SK-N-SH treated with all-trans-retinoic acid at 6 μM for 48 hours (cell line): Measurements from ENCODE around the gene TNFRSF4.

Source experiments
- ARNTL ChIP-seq: fragments of 450-650 bp; formaldehyde crosslinking; IDR thresholded peaks from 2 replicates; pipeline ENCODE4 v1.5.0; 2020; ENCODE audit warnings: low read depth, mild to moderate bottlenecking, moderate library complexity, borderline replicate concordance
- GLIS3 ChIP-seq: fragments of 250-450 bp; sonication (Bioruptor Pico); IDR thresholded peaks from 2 replicates; pipeline ENCODE4 v1.5.0; 2020; ENCODE audit warnings: mild to moderate bottlenecking, moderate library complexity
- PATZ1 ChIP-seq: fragments of 250-450 bp; sonication (Bioruptor Pico); IDR thresholded peaks from 2 replicates; pipeline ENCODE4 v1.8.0; 2020; ENCODE audit warnings: mild to moderate bottlenecking, moderate library complexity, borderline replicate concordance
- RARB ChIP-seq: fragments of 250-450 bp; sonication (Bioruptor Pico); IDR thresholded peaks from 2 replicates; pipeline ENCODE4 v1.8.0; 2021; ENCODE audit warnings: mild to moderate bottlenecking, moderate library complexity
- ZC3H10 ChIP-seq: fragments of 250-450 bp; sonication (Bioruptor Pico); IDR thresholded peaks from 2 replicates; pipeline ENCODE4 v1.5.1; 2021; ENCODE audit warnings: mild to moderate bottlenecking, moderate library complexity
- ZNF565 ChIP-seq: fragments of 450-650 bp; formaldehyde crosslinking; conservative IDR thresholded peaks from 2 replicates; pipeline ENCODE4 v1.5.0; 2020; ENCODE audit warnings: low read depth, mild to moderate bottlenecking, moderate library complexity
- TF ChIP-seq, protein P1 (sequence below): fragments of 250-450 bp; sonication (Bioruptor Pico); IDR thresholded peaks from 2 replicates; pipeline ENCODE4 v1.5.1; 2021; ENCODE audit warnings: mild to moderate bottlenecking, moderate library complexity

GRCh38 chr1:1232208-1232795 is 18.3 kb upstream of the TNFRSF4 start, which contains the start of gene B3GALT6:
- no peak for TF ChIP-seq RARB
- no peak for TF ChIP-seq GLIS3 (CRISPR knock-in tag)
- TF ChIP-seq ZC3H10 (CRISPR knock-in tag), result no peak
- no peak for TF ChIP-seq ARNTL (CRISPR knock-in tag)
- no peak for TF ChIP-seq ZNF565
- TF ChIP-seq, protein P1, sequence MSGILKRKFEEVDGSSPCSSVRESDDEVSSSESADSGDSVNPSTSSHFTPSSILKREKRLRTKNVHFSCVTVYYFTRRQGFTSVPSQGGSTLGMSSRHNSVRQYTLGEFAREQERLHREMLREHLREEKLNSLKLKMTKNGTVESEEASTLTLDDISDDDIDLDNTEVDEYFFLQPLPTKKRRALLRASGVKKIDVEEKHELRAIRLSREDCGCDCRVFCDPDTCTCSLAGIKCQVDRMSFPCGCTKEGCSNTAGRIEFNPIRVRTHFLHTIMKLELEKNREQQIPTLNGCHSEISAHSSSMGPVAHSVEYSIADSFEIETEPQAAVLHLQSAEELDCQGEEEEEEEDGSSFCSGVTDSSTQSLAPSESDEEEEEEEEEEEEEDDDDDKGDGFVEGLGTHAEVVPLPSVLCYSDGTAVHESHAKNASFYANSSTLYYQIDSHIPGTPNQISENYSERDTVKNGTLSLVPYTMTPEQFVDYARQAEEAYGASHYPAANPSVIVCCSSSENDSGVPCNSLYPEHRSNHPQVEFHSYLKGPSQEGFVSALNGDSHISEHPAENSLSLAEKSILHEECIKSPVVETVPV, result no peak
- no peak for TF ChIP-seq PATZ1 (CRISPR knock-in tag)
